CD4-positive, alpha-beta T cell treated with Interleukin-15 for 4 hours (primary cell): ENCODE data around the gene PEX14.
A peak's percentile ranks its signal among the peaks of the same experiment; 100 is the strongest.
"Not testable (repeated sequence)": the region's sequence is repeated elsewhere in the genome, so short reads cannot be mapped to it uniquely, and the experiment has no call there.

Experiments used
- DNase-seq: peaks from one replicate; pipeline ENCODE4 v3.0.0-alpha.2; 2020; ENCODE audit warnings: low spot score

PEX14 gene

GRCh38 chr1:10474613-10475507, at the start of gene PEX14:
Gene PEX14, plus strand, starts transcription at chr1:10474950. Its CDS starts 17 bp downstream, at chr1:10474967.
- peak; percentile 82 for DNase-seq

- not testable (repeated sequence) for DNase-seq
Observed at GRCh38 chr1:10425826-10426534, 48.8 kb upstream of the PEX14 start.

DNA sequence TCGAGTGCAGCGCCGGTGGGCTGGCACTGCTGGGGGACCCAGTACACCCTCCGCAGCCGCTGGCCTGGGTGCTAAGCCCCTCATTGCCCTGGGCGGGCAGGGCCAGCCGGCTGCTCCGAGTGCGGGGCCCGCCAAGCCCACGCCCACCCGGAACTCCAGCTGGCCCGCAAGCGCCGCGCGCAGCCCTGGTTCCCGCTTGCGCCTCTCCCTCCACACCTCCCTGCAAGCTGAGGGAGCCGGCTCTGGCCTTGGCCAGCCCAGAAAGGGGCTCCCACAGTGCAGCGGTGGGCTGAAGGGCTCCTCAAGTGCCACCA, 48.3 kb upstream of the PEX14 start:
- not testable (repeated sequence) for DNase-seq

GRCh38 chr1:10428984-10429383, 45.8 kb upstream of the PEX14 start:
- DNase-seq = no peak

DNA sequence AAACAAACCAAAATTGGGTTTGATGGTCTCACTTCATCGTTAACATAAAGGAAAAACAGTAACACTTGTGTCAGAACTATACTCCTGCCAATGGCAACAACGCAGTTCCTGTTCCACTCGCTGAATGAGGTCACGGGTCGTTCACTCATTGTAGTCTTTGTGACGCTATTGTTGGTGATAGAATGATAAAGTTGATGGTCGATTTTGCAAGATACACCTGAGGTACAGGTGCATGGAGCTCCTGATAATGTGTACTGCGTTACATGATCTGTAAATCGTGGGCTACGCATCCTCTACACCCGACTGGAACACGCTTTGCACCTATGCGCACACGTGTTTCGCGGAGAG, 44.9 kb upstream of the PEX14 start:
- peak; percentile 12 for DNase-seq

GRCh38 chr1:10430216-10431069, 44.3 kb upstream of the PEX14 start, which contains the start of gene CENPS:
Gene CENPS, plus strand, starts transcription at chr1:10430433. Its CDS starts 85 bp downstream, at chr1:10430518.
- peak; percentile 92 for DNase-seq

DNA sequence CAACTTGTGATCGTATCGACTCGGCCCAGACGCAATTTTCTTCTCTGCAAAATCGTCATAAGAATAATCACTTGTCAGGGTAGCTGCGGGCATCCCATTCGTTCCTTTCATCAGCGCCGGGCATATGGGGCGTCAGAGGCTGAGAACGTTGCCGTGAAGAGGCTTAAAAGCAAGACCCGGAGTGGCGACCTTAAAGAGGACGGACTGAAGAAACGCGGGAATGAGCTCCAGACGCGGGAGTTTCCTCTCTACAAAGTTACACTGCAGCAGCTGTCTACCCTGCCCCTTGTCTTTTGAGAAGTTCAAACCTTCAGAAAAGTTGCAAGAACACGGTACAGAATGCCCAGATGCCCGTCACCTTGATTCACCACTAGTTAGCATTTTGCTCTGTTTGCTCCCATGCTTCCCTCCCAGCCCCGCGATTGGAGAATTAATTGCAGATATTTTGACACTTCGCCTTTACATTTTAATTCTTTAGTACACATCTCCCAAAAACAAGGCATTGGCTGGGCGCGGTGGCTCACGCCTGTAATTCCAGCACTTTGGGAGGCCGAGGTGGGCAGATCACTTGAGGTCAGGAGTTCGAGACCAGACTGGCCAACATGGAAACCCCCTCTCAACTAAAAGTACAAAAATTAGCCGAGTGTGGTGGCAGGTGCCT, 43.5 kb upstream of the PEX14 start:
- DNase-seq = peak; percentile 4

DNA sequence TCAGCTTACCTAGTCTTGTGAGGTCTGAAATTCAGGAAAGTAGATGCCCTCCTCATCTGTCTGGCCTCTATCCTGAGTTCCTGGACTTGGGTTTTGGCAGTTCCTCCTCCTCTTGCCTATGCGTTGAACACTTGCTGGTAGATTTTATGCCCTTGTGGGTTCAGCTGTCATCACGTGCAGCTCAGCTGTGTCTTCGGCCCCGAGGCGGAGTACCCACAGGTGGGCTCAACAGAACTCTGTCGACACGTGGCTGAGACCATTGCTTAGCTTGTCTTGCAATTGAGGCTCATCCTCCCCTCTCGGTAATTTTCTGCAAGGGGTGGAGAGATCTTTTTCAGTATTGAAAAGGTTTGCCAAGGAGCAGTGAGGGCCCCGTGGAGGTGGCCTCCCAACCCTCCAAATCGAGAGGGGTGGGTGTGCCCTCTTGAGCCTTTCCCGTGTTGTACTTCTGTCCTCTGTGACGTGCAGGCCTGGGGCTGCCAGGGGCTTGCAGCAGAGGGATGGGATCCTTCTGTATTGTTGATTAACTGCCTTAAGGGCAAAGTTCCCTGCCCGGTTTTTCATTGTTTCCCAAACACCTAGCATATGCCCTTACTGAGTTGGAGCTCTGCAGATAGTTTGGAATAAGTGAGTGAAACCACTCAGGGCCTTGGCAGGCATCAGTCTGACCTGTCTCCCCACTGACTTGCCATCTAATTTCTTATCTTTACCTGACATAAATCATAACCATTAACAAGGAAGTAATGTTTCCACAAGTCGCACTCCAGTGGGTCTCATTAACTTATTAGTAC, 41.6 kb upstream of the PEX14 start:
- no peak for DNase-seq

DNA sequence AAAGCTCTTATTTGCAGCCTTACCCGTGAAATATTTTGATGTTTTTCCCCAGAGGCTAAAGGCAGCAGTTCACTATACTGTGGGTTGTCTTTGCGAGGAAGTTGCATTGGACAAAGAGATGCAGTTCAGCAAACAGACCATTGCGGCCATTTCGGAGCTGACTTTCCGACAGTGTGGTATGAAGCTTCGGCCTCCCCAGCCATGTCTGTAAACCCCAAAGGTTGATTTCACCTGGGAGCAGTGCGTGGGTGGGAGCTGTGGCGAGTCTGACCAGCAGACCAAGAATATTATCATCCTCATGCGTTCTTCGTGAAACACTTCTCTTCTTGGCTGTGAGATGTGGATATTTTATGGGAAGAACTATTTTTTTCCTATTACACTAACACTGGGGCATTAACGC, 41.0 kb upstream of the PEX14 start:
- DNase-seq = no peak

DNA sequence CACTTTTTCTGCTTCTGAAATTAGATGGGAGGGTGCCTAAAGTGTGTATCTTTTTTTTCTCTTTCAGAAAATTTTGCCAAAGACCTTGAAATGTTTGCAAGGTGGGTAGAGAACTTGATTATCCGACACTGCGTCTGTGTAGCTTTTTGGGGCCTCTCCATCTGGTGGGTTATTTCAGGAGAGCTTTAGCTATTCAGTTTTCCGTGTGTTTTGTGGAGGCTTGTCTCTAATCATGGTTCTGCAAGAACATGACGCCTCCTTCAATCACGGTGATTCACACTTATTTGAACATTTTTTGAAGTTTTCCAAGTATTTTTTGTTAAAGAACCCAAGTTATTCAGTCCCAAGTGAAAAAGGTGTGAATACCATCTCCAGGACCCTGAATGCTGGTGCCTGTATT, 40.2 kb upstream of the PEX14 start:
- no peak for DNase-seq

- DNase-seq = no peak
Observed at GRCh38 chr1:10437052-10437451, 37.7 kb upstream of the PEX14 start.

GRCh38 chr1:10438677-10439163, 36.0 kb upstream of the PEX14 start:
- DNase-seq = no peak

DNA sequence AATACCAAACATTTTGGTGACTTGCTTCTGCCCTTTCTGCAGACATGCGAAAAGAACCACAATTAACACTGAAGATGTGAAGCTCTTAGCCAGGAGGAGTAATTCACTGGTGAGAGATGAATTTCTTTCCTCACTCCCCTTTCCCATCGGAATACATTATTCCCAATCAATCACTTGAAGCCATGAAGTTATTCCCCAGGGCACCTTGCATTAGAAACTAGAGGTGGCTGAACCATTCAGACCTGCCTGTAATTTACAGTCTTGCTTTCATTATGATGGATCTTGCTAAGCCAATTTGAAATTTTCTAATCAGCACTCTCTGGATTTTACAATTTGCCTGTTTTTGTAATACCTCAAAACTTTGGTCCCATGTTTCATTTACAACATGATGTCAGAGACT, 34.4 kb upstream of the PEX14 start:
- no peak for DNase-seq

DNA sequence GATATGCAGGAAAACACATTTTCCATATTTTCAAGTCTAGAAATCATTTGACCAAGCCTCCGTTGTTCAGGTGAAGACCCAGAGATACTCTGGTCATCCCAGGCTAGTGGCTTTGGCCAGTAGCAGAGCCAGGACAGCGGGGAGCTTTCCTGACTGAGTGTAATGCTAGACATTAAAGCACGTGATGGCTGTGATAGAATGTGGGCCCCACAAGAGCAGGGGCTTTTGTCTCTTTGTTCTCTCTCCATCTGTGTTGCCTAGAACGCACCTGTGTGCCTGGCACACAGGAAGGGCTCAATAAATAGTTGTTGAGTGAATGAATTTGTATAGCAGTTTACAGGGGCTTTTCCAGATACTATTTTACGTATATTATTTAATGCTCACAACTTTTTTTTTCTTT, 34.0 kb upstream of the PEX14 start:
- no peak for DNase-seq

- DNase-seq = no peak
Observed at GRCh38 chr1:10444248-10444647, 30.5 kb upstream of the PEX14 start.

GRCh38 chr1:10444795-10445397, 29.9 kb upstream of the PEX14 start:
- DNase-seq = no peak

DNA sequence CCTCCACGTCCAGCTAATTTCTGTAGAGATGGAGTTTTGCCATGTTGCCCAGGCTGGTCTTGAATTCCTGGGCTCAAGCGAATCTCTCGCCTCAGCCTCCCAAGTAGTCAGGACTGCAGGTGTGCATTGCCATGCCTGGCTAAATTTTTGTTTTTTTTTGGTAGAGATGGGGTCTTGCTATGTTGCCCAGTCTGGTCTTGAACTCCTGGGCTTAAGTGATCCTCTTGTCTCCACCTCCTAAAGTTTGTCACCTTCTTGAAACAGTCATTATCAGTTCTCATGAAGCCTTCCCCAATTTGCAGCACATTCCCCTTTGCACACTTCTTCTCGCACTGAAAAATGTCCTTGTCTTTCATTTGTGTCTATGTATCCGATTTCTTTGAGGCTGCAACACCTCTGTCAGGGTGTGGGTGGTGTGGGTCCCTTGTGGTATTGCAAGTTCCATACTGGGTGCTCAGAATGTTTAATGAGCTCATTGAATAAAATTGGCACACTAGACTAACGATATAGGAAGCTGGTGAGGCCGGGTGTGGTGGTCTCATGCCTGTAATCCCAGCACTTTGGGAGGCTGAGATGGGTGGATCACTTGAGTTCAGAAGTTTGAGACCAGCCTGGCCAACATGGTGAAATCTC, 27.8 kb upstream of the PEX14 start:
- no peak for DNase-seq

DNA sequence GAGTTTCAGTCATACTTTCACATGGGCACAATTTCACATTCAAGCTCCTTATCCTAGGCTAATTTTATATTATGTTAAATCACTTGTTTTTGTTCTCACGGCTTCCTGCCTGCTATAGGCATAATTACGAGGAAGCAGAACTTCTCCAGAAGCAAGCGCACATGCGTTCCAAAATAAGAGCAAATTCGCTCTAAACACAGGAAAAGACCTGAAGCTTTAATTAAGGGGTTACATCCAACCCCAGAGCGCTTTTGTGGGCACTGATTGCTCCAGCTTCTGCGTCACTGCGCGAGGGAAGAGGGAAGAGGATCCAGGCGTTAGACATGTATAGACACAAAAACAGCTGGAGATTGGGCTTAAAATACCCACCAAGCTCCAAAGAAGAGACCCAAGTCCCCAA, 25.0 kb upstream of the PEX14 start, which contains the start of gene CORT:
Gene CORT, plus strand, starts transcription at position 281 of the 400 bp plus-strand sequence. CDS start 193 bp downstream, outside the sequence.
- no peak for DNase-seq

GRCh38 chr1:10450156-10450814, 24.5 kb upstream of the PEX14 start:
- DNase-seq = no peak
